GM18505 (cell line): ENCODE results near the gene NSMCE1.
A peak's percentile ranks its signal among the peaks of the same experiment; 100 is the strongest.
"Not testable (repeated sequence)": the region's sequence is repeated elsewhere in the genome, so short reads cannot be mapped to it uniquely, and the experiment has no call there.

Experiments
- ATAC-seq: cut with Tn5 transposase; IDR thresholded peaks from one replicate; pipeline ENCODE4 v1.9.1; 2021; ENCODE audit not compliant: unreplicated experiment
- POLR2A ChIP-seq: IDR thresholded peaks from 4 replicates; pipeline ENCODE4 v1.6.1; 2011; ENCODE audit warnings: borderline replicate concordance; ENCODE audit not compliant: insufficient read depth, insufficient read length; ENCODE audit errors: extremely low read depth

Gene NSMCE1

DNA sequence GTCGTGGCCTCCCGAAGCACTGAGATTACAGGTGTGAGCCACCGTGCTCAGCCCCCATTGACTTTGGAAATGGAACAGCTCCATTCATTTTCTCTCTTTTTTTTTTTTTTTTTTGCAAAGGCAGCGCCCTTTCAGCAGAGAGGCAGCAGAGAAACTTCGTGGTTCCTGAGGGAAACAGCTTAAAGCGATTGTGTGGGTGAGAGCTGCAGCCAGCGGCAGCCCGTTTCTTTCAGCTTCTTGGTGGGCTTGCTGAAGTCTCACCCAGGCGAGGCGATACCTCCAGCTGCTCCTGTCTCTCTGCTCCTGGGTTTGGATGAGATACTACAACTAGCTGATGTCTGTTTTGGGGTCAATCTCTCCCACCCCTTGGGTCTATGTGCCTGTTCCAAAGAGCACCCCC, 57.5 kb downstream of the NSMCE1 start:
- no peak for ATAC-seq
- no peak for TF ChIP-seq POLR2A

- no peak for TF ChIP-seq POLR2A
- no peak for ATAC-seq
Measured at GRCh38 chr16:27210174-27210573, 58.4 kb downstream of the NSMCE1 start.

GRCh38 chr16:27209591-27209990, 59.0 kb downstream of the NSMCE1 start:
- no peak for TF ChIP-seq POLR2A
- no peak for ATAC-seq

GRCh38 chr16:27208796-27209195, 59.8 kb downstream of the NSMCE1 start:
- ATAC-seq, result no peak
- no peak for TF ChIP-seq POLR2A

GRCh38 chr16:27208081-27208680, 60.4 kb downstream of the NSMCE1 start:
- TF ChIP-seq POLR2A, result no peak
- ATAC-seq, result no peak

- not testable (repeated sequence) for ATAC-seq
Measured at GRCh38 chr16:27207121-27207520, 61.5 kb downstream of the NSMCE1 start.

DNA sequence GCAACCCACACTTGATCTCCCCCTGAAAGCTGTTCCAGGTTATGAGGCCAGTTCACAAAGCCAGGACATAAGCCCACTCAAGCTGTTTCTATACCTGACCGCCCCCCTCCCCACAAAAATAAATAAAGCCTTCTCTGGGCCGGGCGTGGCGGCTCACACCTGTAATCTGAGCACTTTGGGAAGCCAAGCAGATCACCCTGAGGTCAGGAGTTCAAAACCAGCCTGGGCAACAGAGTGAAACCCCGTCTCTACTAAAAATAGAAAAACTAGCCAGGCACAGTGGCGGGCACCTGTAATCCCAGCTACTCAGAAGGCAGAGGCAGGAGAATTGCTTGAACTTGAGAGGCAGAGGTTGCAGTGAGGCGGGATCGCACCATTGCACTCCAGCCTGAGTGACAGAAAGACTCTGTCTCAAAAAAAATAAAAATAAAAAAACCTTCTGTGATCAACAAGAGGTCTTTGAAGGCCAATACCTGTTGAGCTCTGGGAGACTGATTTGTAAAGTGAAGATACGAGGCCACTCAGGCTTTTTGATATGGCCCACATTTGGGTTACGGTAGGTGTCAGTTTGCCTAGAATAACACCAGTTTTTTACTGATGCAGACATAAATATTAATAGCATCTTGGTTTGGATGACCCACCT, 63.0 kb downstream of the NSMCE1 start:
- no peak for ATAC-seq
- TF ChIP-seq POLR2A, result no peak

DNA sequence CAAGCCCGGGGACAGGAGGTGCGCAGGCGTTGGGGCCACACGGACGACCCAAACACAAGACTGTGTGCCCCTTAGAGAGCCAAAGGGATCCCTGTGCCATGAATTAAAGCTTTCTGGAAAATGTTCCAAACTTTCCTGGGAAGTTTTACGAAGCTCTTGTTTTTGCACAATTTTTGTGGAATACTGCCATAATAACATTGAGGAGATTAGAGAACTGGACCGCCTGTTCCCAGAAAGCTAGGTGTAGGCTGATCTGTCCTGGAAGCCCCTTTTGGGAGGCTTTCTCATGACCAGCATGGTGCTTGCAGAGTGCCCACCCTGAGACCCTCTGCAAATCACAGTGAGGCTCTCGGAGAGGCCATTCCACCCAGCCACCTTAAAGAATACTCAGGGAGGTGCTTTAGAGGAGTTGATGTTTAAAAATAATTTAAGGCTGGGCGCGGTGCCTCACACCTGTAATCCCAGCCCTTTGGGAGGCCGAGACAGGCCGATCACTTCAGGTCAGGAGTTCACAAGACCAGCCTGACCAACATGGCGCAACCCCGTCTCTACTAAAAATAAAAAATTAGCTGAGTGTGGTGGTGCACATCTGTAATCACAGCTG, 64.2 kb downstream of the NSMCE1 start:
- no peak for ATAC-seq
- no peak for TF ChIP-seq POLR2A

DNA sequence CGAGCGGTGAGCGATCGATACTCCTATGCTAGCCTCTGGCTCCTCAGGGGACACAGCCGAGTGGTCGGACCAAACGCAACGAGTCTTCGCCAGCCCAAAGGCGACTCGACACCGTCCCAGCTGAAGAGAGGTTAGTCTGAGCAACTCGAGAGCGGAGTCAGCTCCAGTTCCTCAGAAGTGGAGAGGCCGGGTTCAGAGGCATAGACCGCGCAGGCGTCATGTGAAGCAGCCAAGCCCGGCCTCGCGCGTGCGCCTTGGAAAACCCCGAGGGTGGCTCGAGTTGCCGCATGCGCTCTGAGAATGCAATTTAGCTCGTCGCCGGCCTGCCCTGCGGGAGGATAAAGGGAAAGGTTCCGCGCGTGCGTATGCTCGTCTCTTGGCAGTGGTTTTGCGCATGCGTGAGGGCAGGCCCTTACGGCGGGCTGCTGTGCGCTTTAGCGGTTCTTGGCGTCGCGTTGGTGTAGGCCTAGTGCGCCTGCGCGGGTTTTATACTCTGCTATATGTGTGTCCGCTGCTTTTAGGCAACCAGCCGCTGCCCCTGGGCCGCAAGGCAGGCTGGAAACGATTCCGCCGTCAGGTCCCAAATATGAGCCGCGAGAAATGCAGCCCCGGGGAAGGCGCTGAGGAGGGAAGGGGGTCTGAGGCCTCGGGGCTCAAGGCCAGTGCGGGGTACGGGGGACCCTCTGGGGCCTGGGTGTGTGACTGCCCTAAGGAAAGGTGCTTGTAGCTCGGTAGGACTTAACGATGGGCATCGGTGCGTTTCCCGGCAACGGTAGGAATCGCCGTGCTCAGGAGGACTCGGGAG, 64.9 kb downstream of the NSMCE1 start, which contains the start of gene KDM8:
TSS of gene KDM8 (plus strand) at position 20 of the 805 bp plus-strand sequence. CDS start 6,598 bp downstream, outside the sequence.
- peak; percentile 94 for TF ChIP-seq POLR2A
- ATAC-seq, result peak; percentile 87

- no peak for TF ChIP-seq POLR2A
- ATAC-seq, result peak; percentile 60
Measured at GRCh38 chr16:27202923-27203506, 65.6 kb downstream of the NSMCE1 start.

GRCh38 chr16:27200914-27201313, 67.7 kb downstream of the NSMCE1 start:
- not testable (repeated sequence) for ATAC-seq

GRCh38 chr16:27199736-27200135, 68.8 kb downstream of the NSMCE1 start:
- ATAC-seq, result no peak
- TF ChIP-seq POLR2A, result no peak

- no peak for ATAC-seq
- TF ChIP-seq POLR2A, result no peak
Measured at GRCh38 chr16:27199235-27199586, 69.4 kb downstream of the NSMCE1 start.
